Measurements from ENCODE around the gene HTR5A. TPM values are rescaled to one million over a fixed set of nuclear protein-coding genes. Genes with fewer than 3 reads are reported as not detected.

HTR5A gene
- polyA plus RNA-seq, 1 of the 3 experiments (the other 2 are of a cell fraction): not detected

GRCh38 chr7:155059703-155060102 is 10.4 kb upstream of the HTR5A start (continued):
- no peak for TF ChIP-seq USF1 (IDR thresholded peaks at IDR 0.05; ENCODE audit: borderline replicate concordance, low read depth)

- H3K9ac ChIP-seq: no peak overlapping the region
- 0 out of 2 replicates have a peak, but pooled peaks cover 4% of the 10 kb centered on the region for H4K20me1 ChIP-seq (ENCODE audit: insufficient read depth)
- H3K4me2 ChIP-seq: no peak overlapping the region
- TF ChIP-seq MEF2A (IDR thresholded peaks at IDR 0.05; ENCODE audit: borderline replicate concordance, low read depth) (no peak), USF2 (IDR thresholded peaks at IDR 0.05; ENCODE audit: borderline replicate concordance, low read depth, low read length) (no peak), FOXJ3 (CRISPR knock-in tag; IDR thresholded peaks at IDR 0.05) (no peak), EZH2phosphoT487 (IDR thresholded peaks at IDR 0.05; ENCODE audit: borderline replicate concordance, low read depth) (no peak), YY1 (IDR thresholded peaks at IDR 0.05; ENCODE audit: low read depth) (no peak), RXRA (IDR thresholded peaks at IDR 0.05; ENCODE audit: borderline replicate concordance, low read depth) (no peak), MAX (IDR thresholded peaks at IDR 0.05; ENCODE audit: low read depth) (no peak), REST (IDR thresholded peaks at IDR 0.05; ENCODE audit: low read depth, low read length) (no peak), USF1 (IDR thresholded peaks at IDR 0.05; ENCODE audit: borderline replicate concordance, low read depth) (no peak), NFIC (IDR thresholded peaks at IDR 0.05; ENCODE audit: borderline replicate concordance) (no peak), PBX3 (IDR thresholded peaks at IDR 0.05) (no peak)
- H3K27ac ChIP-seq (ENCODE audit: low read depth in 2 of 2, low read length in 1 of 2): no peak overlapping the region
- 2% methylated on average over 5 of the region's 5 CpGs for WGBS (ENCODE audit: low lambda C conversion rate)
- H3K4me3 ChIP-seq (ENCODE audit: low read depth in 2 of 2, low read length in 1 of 2): no peak overlapping the region
- H3F3A ChIP-seq (replicated peaks; ENCODE audit: insufficient read depth): no peaks in the 10 kb centered on the region
- H3K9me2 ChIP-seq: no peaks in the 10 kb centered on the region
- no peak overlapping the region for H2AFZ ChIP-seq (ENCODE audit: low read depth)
- H3K36me3 ChIP-seq (replicated peaks in 1 of 2; ENCODE audit: control insufficient read depth in 1 of 2, insufficient read depth in 2 of 2, low read length in 1 of 2): no peaks in the 10 kb centered on the region
- H3K79me2 ChIP-seq (ENCODE audit: insufficient read depth): no peaks in the 10 kb centered on the region
- no peaks in the 10 kb centered on the region for H3K9me3 ChIP-seq
- DNase-seq: no peak
- POLR2A ChIA-PET: no interaction called here
- H3K27me3 ChIP-seq (ENCODE audit: insufficient read depth): peaks cover 7% of the 10 kb centered on the region; the same call in 1 of the 2 replicates
- no peaks in the 10 kb centered on the region for H3K4me1 ChIP-seq (ENCODE audit: control insufficient read depth in 1 of 2, insufficient read depth in 2 of 2, low read depth in 1 of 2, low read length in 1 of 2)
- CTCF ChIA-PET: interaction anchor here (0.6 kb wide), 1 partner anchor 135 kb away, joined by 3 read pairs; no protein-coding TSS in a partner anchor
Measured at GRCh38 chr7:155062411-155062810, 7.7 kb upstream of the HTR5A start.

All from SK-N-SH (cell line).